Epithelial cell of proximal tubule (primary cell): ENCODE results near the gene RMDN2. TPM values are rescaled to one million over a fixed set of nuclear protein-coding genes. Genes with fewer than 3 reads are reported as not detected.

Source experiments
- DNase-seq: peaks from one replicate; pipeline ENCODE4 v3.0.0-alpha.2; 2011; ENCODE audit warnings: low read depth
- H3K4me3 ChIP-seq: 2 replicates; pipeline ENCODE4 v1.5.1; 2011; ENCODE audit warnings: low read depth, mild to moderate bottlenecking, low read length
- CTCF ChIP-seq: conservative IDR thresholded peaks from 2 replicates; pipeline ENCODE4 v1.5.1; 2012; ENCODE audit warnings: low read depth, mild to moderate bottlenecking, low read length
- total RNA-seq: library from RNA; depleted of rRNA; stranded (reverse); fragments of >200 nt; gene quantifications from 2 replicates; pipeline ENCODE4 v1.2.3, GENCODE V29; 2015

RMDN2 gene
- total RNA-seq, 1 donor from 2014 or later: 2.8 TPM

- DNase-seq: no peak
- no peak overlapping the region for H3K4me3 ChIP-seq
- no peak for TF ChIP-seq CTCF
Observed at GRCh38 chr2:37982847-37983246, 57.8 kb downstream of the RMDN2 start.

- H3K4me3 ChIP-seq: no peak overlapping the region
- no peak for TF ChIP-seq CTCF
Observed at GRCh38 chr2:37983719-37984118, 58.6 kb downstream of the RMDN2 start.

GRCh38 chr2:37984176-37984575, 59.1 kb downstream of the RMDN2 start:
- DNase-seq: no peak
- no peak for TF ChIP-seq CTCF
- no peak overlapping the region for H3K4me3 ChIP-seq

More at GRCh38 chr2:37983719-37984118, 58.6 kb downstream of the RMDN2 start:
- DNase-seq: no peak

GRCh38 chr2:37984589-37984988, 59.5 kb downstream of the RMDN2 start:
- TF ChIP-seq CTCF: no peak
- DNase-seq: no peak
- H3K4me3 ChIP-seq: no peak overlapping the region

- H3K4me3 ChIP-seq: no peak overlapping the region
- TF ChIP-seq CTCF: no peak
- DNase-seq: no peak
Observed at GRCh38 chr2:37985333-37985732, 60.2 kb downstream of the RMDN2 start.

- no peak for DNase-seq
- TF ChIP-seq CTCF: no peak
- no peak overlapping the region for H3K4me3 ChIP-seq
Observed at GRCh38 chr2:37987098-37987775, 62.1 kb downstream of the RMDN2 start.

- DNase-seq: no peak
- TF ChIP-seq CTCF: no peak
- H3K4me3 ChIP-seq: no peak overlapping the region
Observed at GRCh38 chr2:37992601-37993000, 67.5 kb downstream of the RMDN2 start.
